Retina (tissue), 1 donor: Measurements from ENCODE around the gene AUTS2.
"Not testable (repeated sequence)": the region's sequence is repeated elsewhere in the genome, so short reads cannot be mapped to it uniquely, and the experiment has no call there.

Experiments used
- DNase-seq: peaks from one replicate; pipeline ENCODE4 v3.0.0-alpha.2; 2016

AUTS2 gene

DNA sequence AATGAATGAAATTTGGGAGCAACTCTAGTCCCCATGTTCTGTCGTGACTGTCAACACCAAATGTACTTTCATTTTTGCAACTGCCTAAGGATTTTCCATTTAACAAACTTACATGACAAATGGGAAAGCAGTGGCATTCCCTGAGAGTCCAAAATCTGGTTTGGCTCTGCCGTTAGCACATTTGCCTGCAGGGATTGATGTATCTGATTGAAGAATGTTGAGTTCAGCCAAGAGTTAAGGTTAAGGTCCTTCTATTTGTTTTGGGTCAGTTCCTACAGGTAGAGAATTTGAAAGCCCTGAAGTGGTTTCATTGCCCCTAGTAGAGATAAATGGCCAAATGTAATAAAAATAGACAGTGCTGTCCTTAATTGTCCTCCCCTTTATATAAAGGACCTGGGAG is 1127.2 kb downstream of the AUTS2 start:
- DNase-seq: no peak

DNA sequence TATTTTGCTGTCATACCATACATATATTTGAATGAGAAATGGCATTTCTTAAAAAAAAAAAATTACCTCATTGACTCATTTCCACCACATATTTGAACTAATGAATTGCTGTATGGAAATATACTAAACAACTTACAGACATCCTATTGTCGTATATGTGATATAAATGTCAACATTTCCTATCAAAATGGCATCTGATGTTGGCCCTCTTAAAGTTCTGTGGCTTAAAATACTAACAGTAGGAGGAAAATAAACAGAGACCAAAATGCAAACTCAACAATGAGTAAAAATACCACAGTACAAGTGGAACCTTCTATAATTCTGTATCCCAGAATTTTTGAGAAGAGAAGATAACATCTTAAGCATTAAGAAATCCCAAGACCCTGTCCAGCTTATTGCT is 1128.0 kb downstream of the AUTS2 start:
- DNase-seq: no peak

DNA sequence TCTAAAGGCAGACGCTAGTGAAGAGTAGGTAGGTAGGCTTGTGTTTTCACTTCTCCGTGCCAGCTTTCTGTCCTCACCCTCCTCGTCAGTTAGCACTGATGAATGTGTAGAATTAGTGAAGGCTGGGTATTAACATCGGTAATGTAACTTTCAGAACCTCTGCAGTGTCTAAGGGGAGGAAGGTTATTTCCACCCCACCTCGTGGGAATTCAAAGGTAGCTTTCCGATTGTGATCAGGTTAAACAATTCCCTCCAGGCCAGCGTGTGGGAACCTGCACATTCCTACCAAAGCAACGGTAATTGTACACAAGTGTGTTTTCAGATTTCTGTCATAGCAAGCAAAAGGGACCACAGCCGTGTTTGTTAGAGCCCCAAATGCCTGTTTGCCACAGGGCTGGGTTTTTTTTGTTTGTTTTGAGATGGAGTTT is 1128.7 kb downstream of the AUTS2 start:
- DNase-seq: no peak

DNA sequence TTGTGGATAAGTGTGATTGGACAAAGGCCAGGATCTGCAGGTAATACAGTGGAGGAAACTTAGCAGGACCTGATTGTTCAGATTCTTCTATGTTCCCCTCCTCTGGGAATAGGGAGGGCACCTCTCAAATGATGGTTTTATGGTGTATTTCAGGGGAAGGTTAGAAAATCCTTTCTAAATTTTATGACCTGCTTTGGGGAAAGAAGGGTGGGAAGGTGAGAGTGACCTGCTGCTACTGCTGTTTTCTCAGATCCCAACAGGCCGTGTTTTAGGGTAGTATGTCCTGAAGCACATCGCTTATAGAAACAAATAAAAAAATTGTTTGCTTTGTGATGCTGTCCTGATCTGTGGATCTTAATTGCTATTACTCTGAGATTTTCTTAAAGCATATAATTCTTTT is 1129.6 kb downstream of the AUTS2 start:
- DNase-seq: no peak

DNA sequence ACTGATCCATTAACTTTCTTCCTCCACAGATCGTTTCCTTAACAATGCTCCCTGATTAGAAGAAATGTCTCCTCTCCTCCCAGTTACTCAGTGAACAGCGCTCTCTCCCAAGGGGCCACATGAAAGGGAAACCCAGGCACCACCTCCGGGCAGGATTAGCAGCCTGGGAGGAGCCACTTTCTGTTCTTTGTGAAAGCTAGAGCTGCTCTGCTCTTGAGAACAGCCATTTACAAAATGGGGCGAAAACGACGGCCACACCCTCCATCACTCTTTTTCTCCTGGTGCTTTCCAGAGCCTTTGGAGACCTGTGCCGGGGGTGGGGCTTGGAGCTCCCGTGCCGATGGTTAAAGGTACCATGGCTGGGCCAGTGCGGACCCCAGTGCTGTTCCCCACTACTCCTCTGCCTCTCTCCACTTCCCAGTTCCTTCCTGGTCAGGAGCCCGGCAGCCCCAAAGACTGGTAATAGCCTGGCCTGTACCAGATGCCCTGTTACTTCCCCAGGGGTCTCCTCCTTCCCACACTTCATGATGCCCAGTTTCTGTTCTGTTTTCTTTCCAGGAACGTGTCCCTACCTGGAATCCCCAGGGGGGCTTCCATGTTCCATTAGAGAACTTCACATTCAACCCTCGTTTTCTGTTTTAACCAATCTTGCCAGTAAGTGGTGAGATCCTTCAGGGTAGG is 1130.7 kb downstream of the AUTS2 start:
- DNase-seq: no peak

DNA sequence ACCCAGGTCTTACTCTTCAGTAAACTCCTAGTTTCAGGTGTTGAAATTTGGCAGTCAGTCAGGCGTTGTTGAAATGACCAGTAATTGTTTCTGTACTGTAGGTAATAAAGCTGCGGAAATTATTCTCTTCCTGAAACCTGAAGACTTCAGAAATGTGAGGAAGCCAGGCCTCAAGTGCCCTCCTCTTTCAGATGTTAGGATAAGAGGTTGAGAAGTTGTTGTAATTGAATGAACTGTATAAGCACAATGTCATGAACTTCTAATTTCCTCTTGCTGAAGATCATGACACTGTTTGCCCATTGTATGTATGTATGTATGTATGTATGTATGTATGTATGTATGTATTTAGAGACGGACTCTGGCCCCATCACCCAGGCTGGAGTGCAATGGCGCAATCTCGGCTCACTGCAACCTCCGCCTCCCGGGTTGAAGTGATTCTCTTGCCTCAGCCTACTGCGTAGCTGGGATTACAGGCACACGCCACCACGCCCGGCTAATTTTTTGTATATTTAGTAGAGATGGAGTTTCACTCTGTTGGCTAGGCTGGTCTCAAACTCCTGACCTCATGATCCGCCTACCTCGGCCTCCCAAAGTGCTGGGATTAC is 1131.4 kb downstream of the AUTS2 start:
- not testable (repeated sequence) for DNase-seq

DNA sequence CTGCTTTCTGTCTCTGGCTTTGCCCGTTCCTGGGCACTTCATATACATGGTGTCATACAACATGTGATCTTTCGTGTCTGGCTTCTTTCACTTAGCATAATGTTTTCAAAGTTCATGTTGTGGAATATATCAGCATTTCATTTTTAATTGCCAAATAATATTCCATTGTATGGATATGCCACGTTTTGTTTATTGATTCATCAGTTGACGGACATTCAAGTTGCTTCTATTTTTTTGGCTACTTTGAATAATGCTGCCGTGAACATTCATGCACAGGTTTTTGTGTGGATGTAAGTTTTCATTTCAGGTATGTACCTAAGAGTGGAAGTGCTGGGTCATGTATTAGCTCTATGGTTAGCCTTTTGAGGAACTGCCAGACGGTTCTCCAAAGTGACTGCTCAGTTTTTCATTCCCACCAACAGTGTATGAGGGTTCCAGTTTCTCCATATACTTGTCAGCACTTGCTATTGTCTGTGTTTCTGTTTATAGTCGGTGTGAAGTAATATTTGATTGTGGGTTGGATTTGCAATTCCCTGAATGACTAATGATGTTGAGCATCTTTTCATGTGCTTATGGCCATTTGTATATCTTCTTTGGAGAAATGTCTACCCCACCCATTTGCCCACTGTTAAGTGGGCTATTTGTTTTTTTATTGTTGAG is 1132.3 kb downstream of the AUTS2 start:
- DNase-seq: no peak

DNA sequence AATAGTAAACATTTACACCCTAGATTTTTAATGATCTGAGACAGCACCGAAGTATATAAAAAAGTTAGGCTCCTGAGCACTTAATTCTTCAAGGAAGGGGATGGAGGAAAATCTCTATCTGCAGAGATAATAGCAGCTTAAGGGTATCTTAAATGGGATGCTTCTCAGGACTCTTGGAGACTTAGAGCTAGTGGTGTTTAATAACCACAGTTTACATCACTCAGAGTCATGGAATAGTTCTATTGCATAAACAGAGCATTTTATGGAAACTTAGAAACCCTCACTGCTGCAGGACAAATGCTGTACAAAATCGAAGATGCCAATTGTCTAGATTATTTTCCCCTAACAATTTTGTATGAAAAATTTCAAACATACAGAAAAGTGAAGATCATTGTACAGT is 1134.8 kb downstream of the AUTS2 start:
- no peak for DNase-seq

DNA sequence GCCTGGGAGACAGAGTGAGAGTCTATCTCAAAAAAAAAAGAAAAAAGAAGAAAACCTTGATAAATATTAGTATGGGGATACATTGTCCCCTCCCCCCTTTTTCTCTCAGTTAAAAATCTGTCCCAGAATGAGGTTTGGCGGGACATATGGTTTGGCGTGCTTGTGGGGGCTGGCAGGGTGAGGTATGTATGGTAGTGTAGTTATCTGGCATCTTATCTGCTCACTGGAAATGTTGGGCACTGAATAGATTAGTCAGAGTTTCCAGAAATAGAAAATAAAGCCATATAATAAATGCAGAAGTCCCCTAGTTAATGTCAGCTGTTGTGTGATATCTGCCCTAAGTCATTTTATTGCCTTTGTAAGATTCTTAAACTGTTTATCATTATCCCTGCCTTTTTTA is 1136.1 kb downstream of the AUTS2 start:
- DNase-seq: no peak

DNA sequence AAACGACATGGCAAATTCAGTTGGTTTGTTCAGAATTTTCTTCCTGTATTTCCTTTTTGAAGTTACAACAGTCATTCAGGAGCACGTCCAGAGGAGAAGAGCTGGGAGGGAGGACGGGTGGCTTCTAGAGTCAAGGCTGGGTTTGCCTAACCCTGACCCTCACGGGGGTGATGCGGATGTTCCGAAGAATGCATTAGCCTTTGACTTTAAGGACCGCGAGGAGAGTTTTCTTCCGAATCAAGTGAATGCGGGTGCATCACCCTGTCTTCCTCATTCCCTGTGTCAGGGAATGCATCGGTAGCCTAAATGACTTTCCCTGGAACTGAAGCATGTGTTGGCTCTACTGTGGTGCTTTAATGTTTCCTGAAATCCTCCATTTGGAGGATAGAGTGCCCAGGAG is 1137.0 kb downstream of the AUTS2 start:
- DNase-seq: no peak

DNA sequence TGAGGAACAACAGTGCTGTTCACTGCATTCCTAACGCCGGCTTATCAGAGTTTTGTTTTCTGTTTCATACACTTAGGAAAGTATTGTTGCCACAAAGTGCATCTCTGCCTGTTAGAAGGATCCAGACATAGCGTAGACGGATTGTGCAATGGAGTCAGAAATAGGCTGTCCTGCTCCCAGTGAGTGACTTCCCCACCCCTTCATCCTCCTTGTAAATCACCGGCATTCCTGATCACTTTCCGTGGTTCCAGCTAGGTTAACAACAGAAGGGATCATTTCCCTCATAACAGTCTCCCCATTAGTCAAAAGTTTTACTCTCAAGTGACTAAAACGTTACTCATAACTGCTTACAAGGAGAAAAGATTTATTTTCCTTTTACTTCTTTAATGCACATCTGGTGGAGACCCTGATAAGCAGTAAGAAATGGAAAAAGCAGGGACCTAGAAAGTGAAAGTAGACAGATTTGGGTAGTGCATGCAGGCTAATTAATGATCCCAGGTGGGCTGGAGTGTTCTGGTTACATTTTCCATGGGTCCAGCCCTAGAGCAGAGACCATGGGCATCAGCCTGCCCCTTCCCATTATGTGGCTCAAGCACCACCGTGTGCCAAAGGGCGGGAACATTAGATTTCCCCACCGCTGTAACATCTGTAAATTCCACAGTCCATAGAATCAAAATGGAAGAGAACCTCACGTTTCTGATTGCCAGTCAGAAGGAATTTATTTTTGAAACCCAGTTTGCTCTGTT is 1138.6 kb downstream of the AUTS2 start:
- DNase-seq: no peak

DNA sequence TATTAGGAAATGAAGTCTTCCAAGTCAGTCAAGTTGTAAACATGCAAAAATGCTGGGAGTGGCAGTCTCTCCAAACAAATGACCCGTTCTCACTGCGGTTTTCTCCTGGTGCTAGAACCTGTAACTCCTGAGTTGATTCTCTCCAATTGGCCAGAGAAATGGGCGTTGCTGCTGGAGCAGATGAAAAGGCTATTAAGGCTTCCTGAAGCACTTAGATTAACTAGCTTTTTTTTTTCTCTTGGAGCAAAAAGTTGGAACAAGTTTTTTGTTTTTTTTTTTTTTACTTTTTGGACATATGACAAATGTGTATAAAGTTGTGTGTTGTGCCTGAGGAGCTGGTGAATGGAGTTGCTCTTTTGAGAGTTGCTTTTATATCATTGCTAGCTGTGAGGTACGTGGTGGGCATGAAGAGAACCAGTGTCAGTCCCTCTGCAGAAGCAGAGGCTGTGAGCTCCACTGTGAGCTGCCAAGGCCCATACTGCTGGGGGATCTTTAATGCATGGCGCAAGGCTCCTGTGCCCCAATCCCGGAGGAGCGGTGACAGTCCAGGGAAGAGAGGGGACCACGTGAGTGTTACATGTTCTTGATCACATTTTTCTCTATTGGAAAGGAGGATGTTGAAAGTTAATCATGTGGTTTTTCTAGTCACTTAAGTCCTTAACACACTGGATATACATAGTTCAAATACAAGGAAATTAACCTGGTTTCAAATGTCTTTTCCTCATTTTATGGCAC is 1140.0 kb downstream of the AUTS2 start:
- no peak for DNase-seq

DNA sequence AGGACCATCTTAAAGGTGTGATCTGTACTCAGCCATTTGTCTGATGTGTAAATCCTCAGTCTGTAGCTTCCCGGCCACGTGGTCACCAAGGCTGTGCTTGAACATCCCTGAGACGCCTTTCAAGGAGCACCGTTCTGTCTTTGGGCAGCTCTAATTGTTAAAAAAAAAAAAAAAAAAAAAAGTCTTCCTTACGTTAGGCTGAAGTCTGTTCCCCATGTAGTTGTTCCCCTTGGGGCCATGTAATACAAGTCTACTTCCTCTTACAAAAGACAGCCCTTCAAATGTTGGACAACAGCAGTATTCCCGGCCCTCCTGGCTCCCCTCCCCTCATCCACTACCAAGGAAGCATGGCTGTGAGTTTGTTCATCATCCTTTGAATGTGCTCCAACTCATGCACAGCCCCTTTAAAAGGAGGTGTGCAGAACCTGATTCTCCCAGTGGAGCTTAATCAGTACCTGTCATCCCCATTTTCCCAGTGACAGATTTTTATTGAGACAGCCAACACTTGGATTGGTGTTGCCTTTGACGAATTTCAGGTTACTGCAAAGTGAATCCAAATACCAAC is 1141.5 kb downstream of the AUTS2 start:
- no peak for DNase-seq

DNA sequence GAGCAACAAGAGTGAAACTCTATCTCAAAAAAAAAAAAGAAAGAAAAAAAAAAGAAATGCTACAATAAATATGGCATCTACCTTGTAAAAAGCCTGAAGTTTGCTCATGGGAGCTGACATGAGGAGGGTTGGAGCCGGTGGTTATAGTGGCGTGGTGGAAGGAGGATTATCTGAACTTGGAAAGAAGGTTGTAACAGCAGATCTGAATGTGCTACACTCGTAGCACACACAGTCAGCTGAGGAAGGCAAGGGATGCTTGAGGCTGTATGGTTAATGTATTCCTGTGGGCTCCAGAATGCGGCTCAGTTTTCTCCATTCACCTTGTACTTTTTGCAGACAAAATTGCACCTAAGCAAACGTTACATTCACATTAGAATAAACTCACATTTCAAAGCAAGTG is 1143.4 kb downstream of the AUTS2 start:
- DNase-seq: no peak

DNA sequence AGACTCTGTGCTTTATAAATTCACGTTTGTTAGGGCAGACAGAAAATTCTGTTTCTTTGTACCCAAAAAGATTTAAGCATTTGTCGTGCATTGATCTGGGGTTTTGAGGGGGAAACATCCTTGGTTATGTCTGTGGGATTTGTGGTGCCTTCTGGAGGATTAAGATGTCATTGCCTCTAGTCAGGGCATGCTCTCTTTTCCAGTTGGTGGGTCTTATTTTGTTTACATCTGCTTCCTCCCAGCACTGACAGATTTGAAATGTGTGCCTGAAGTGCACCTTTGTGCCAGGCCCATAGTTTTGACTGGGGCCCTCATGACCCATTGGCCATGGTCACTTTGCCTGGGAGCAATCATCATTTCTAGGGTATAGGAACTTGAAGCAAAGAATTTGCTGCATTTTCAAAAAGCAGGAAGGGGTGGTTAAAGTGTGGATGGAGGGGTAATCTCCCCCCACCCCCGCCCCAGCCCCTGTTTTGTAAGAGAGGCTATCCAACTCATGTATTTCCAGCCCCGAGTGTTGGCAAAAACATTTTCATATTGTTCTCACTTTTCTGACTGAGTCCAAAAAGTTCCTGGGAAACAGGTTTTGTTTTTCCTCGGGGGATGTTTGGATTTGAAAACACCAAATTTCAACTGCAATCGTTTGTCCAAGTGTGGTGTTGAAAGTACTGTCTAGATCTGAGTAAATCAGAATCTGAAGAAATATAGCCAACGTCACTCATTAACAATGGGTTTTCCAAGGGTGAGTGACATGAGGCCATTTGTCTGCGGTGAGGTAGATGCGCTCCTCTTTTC is 1145.5 kb downstream of the AUTS2 start:
- DNase-seq: no peak

DNA sequence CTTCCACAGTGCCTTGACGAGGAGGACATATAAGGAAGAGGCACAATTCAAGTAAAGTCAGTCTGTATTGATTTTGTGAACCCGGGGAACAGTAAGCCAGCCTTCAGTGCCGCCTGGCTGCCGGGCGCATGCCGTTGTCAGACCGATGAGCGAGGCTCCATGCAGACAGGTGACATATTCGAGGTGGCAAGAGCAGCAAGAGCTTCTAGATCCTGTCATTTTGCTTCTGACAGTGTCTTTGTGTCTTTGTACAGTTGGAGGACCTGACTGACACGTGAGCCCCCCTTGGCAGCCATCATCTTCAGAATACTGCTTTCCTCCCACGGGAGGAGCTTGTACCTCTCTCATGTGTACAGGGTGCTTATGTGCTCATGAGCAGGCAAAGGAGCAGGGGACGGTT is 1146.2 kb downstream of the AUTS2 start:
- DNase-seq: peak; percentile 47

DNA sequence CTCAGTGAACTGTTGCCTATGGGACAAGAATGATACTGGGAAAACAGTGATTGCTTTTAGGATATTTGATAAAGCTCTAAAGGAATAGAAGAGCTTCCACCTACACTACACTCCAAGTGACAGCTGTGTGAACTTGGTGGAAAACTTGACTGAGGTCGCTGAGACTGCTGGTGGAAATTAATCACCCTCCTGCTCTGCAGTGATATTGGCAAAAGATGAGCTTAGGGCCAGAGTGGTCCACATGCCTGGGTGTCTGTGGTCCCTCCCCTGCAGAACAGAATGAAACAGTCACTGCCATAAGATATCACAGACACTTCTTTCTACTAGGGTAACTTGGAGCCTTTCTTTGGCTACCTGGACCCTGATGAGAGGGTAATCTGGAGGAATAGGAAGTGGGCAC is 1151.6 kb downstream of the AUTS2 start:
- DNase-seq: no peak

DNA sequence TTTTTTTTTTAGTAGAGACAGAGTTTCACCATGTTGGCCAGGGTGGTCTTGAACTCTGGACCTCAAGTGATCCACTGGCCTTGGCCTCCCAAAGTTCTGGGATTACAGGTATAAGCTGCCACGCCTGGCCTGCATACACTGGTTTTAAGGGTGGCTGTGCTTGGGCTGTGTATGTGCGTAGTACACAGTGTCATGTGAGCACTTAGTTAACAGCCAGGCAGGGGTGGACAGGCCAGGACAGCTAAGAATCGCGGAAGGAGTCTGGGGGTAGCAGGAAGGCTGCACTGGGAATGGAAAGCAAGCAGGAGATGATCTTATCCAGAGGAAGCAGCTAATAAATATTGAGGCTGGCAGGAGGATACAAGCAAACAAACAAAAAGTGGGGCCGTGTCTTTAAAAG is 1153.6 kb downstream of the AUTS2 start:
- no peak for DNase-seq

DNA sequence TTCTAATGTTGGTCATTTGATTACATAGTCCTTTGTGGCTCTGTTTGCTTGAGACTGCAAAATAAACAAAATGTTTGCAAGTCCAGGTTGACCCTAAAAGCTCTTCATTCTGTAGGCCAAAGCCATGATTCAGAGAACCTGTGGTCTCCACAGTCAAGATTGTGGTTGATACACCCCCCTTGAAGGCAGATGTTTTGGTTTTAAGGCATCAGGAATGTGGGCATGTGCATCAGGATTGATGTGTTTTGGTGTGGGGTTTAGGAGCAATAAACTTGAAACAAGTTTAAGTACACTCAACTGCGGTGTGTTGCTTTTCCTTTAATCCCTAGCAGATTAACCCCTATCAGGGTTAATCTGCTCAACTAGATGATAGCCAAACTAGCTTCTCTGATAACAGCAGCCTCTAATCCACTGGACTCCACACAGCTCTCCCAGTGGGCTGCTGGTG is 1154.5 kb downstream of the AUTS2 start:
- no peak for DNase-seq

DNA sequence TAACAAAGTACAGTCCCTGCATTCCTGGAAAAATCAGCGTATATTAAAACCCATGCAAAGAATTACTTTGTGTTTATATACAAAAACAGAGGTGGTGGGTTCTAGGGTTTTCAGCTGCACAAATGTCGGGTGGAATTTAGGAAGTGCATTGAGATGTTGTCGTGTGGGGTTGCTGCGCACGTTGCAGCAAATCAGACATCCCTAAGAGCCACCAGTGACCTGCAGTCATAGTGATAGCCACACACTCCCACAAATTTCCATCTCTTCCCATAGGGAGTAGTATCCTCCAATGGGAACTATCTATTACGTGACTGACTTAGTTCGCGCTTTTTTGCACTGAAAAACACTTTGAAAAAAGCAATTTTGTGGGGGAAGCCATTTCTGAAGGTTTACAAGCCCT is 1158.5 kb downstream of the AUTS2 start:
- DNase-seq: no peak

DNA sequence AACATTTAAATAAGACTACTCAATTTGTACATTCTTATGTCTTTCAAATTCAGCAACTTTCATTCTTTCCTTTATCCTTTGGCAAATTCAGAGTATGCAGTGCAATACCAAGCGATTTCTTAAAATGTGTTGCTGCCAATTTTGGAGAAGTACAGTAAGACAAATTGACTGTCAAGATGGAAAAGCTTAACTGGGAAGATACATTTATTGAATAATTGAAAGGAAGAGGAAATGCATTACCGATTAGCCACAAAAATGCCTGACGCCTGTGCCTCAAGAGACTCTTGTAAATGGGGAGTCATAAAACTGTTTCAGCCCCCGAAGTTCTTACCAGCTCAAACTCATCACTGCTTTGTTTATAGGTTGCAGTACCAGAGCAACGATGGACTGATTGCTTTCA is 1160.4 kb downstream of the AUTS2 start:
- no peak for DNase-seq

DNA sequence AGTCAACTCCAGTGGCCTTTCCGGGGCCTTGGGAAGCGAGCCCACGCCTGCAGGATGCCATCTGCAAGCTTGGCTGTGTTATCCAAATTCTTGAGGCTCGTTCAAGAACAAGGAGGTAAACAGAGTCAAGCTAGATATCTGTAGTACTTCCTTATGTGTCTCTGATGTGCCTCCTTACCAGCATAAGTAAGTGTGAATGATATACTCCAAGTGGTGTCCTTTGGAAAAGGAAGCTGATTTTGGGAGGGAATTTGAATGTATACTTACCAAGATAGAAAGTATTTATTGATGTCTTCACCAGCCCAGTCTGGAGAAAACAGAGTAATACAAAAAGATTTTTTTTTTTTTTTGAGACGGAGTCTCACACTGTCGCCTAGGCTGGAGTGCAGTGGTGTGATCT is 1161.4 kb downstream of the AUTS2 start:
- DNase-seq: no peak
